ENCODE data around the gene ERC1.

Gene ERC1

DNA sequence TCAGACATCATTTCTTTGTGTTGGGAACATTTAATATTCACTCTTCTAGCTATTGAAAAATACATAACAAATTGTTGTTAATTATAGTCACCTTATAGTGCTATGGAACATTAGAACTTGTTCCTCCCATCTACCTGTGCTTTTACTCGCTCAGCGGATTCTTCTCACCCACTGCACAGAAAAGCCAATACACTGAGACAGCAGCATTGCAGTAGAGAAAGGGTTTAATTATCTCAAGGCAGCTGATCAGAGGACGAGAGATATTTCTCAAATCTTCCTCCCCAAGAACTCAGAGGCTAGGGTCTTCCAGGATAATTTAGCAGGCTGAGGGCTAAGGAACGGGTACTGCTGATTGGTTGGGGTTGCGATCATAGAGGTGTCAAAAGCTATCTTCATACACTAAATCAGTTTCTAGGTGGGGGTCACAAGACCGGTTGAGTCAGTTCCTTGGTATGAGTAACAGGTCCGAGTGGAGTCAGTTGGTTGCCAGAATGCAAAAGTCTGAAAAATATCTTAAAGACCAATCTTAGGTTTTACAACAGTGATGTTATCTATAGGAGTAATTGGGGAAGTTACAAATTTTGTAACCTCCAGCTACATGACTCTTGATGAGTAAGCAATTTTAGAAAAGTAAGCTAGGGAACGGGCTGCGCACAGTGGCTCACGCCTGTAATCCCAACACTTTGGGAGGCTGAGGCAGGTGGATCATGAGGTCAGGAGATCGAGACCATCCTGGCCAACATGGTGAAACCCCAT, 430.2 kb downstream of the ERC1 start:
- Histone ChIP-seq H3K4me3 (ENCODE audit: severe bottlenecking) (no peak overlapping the region), H3K36me3 (ENCODE audit: low read depth) (0 out of 2 replicates have a peak, but pooled peaks cover 3% of the 10 kb centered on the region), H3K4me1 (ENCODE audit: insufficient read depth, poor library complexity, severe bottlenecking) (no peaks in the 10 kb centered on the region), H3K27me3 (ENCODE audit: insufficient read depth, poor library complexity, severe bottlenecking) (no peaks in the 10 kb centered on the region), H3K9me3 (ENCODE audit: severe bottlenecking) (peaks cover 7% of the 10 kb centered on the region), H3K27ac (ENCODE audit: poor library complexity, severe bottlenecking) (no peak overlapping the region)
- DNase-seq (ENCODE audit: low spot score) (no peak), ATAC-seq (ENCODE audit: low read depth) (no peak)
- TF ChIP-seq, protein P1, sequence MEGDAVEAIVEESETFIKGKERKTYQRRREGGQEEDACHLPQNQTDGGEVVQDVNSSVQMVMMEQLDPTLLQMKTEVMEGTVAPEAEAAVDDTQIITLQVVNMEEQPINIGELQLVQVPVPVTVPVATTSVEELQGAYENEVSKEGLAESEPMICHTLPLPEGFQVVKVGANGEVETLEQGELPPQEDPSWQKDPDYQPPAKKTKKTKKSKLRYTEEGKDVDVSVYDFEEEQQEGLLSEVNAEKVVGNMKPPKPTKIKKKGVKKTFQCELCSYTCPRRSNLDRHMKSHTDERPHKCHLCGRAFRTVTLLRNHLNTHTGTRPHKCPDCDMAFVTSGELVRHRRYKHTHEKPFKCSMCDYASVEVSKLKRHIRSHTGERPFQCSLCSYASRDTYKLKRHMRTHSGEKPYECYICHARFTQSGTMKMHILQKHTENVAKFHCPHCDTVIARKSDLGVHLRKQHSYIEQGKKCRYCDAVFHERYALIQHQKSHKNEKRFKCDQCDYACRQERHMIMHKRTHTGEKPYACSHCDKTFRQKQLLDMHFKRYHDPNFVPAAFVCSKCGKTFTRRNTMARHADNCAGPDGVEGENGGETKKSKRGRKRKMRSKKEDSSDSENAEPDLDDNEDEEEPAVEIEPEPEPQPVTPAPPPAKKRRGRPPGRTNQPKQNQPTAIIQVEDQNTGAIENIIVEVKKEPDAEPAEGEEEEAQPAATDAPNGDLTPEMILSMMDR (IDR thresholded peaks at IDR 0.05; ENCODE audit: poor library complexity, severe bottlenecking), result no peak

DNA sequence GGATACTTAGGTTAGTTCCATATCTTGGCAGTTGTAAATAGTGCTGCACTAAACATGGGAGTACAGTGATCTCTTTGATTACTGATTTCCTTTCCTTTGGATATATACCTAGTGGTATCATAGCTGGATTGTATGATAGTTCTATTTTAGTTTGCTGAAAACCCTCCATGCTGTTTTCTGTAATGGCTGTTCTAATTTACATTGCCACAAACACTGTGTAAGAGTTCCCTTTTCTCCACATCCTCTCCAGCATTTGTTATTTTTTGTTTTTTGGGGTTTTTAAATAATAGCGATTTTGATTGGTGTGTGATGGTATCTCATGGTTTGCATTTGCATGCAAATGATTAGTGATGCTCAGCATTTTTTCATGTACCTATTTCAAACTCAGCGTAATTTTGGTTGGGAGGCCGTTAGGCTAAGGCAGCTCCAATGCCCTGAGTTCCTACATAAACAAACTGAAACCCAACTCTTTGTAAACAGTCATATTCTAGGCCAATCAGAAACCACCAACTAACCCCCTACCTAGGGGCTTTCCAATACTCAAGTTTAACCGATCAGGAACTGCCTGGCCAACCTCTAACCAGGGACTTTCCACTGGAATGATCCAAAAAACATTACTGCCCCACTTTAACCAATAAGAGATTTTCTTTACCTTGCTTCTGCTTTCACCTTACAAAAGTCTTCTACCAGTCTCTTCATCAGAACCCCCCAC, 431.7 kb downstream of the ERC1 start:
- Histone ChIP-seq H3K9me3 (ENCODE audit: severe bottlenecking) (peaks cover 7% of the 10 kb centered on the region), H3K36me3 (ENCODE audit: low read depth) (0 out of 2 replicates have a peak, but pooled peaks cover 3% of the 10 kb centered on the region), H3K27me3 (ENCODE audit: insufficient read depth, poor library complexity, severe bottlenecking) (no peaks in the 10 kb centered on the region), H3K4me3 (ENCODE audit: severe bottlenecking) (no peak overlapping the region), H3K4me1 (ENCODE audit: insufficient read depth, poor library complexity, severe bottlenecking) (no peaks in the 10 kb centered on the region), H3K27ac (ENCODE audit: poor library complexity, severe bottlenecking) (no peak overlapping the region)
- no peak for DNase-seq (ENCODE audit: low spot score)
- no peak for ATAC-seq (ENCODE audit: low read depth)
- TF ChIP-seq, protein P1 (IDR thresholded peaks at IDR 0.05; ENCODE audit: poor library complexity, severe bottlenecking), result no peak

DNA sequence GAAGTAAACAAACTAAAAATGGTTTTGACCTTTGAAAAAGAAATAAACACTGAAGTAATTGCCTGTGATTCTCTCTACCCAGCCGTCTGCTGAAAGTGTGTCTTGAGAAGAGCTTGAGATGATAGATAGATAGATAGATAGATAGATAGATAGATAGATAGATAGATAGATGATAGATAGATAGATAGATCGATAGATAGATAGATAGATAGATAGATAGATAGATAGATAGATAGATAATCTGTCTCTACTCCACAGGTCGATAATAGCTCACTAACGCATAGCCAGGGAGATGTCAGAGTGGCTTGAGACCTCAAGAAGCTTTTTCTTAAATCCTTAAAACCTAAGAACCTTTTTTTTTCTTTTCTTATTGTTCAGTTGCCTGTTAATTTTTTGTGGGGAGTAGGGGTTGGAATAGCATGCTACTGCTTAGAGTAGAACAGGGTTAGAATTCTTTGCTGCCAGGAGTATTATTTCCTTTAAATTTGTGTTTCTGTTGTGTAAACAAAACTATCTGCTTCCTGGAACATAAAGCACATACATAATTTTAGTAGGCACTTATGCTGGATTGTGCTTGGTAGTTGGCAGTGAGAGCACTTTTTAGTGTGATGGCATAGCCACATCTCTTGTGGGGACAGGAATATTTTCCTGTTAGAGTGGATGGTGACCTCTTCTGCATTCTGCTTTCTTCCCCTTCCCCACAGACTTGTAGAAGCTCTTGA, 433.8 kb downstream of the ERC1 start:
- Histone ChIP-seq H3K4me3 (ENCODE audit: severe bottlenecking) (no peak overlapping the region), H3K36me3 (ENCODE audit: low read depth) (0 out of 2 replicates have a peak, but pooled peaks cover 3% of the 10 kb centered on the region), H3K4me1 (ENCODE audit: insufficient read depth, poor library complexity, severe bottlenecking) (peaks cover 3% of the 10 kb centered on the region), H3K27me3 (ENCODE audit: insufficient read depth, poor library complexity, severe bottlenecking) (no peaks in the 10 kb centered on the region), H3K27ac (ENCODE audit: poor library complexity, severe bottlenecking) (no peak overlapping the region), H3K9me3 (ENCODE audit: severe bottlenecking) (peaks cover 7% of the 10 kb centered on the region)
- DNase-seq (ENCODE audit: low spot score) (no peak), ATAC-seq (ENCODE audit: low read depth) (no peak)
- TF ChIP-seq, protein P1 (IDR thresholded peaks at IDR 0.05; ENCODE audit: poor library complexity, severe bottlenecking), result no peak

DNA sequence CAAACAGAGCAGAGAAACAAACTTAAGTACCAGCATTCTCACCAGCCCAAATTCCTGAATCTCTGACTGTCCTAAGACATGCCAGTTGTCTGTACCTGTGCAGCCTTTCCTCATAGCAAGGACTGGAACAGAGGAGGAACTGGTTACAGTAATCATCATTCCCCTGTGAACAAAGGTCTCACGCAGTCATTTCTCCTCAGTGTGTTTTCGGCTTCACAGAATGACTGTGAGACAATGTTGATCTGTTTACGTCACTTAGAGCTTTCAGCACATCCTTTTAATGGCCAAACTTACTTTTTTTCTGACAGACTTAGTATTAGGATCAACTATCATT, 434.3 kb downstream of the ERC1 start:
- TF ChIP-seq, protein P1 (IDR thresholded peaks at IDR 0.05; ENCODE audit: poor library complexity, severe bottlenecking), result no peak

More for the DNA sequence above, 434.3 kb downstream of the ERC1 start:
- Histone ChIP-seq H3K4me3 (ENCODE audit: severe bottlenecking) (no peak overlapping the region), H3K36me3 (ENCODE audit: low read depth) (0 out of 2 replicates have a peak, but pooled peaks cover 3% of the 10 kb centered on the region), H3K9me3 (ENCODE audit: severe bottlenecking) (peaks cover 7% of the 10 kb centered on the region), H3K27ac (ENCODE audit: poor library complexity, severe bottlenecking) (no peak overlapping the region), H3K27me3 (ENCODE audit: insufficient read depth, poor library complexity, severe bottlenecking) (no peaks in the 10 kb centered on the region), H3K4me1 (ENCODE audit: insufficient read depth, poor library complexity, severe bottlenecking) (peaks cover 6% of the 10 kb centered on the region)
- DNase-seq (ENCODE audit: low spot score), result no peak
- ATAC-seq (ENCODE audit: low read depth), result no peak

Data from RWPE2 (cell line).